Stimulated activated CD8-positive, alpha-beta memory T cell treated with anti-CD3 and anti-CD28 coated beads, Interleukin-7, amount 100 ng/mL, for 24 hours (primary cell): Measurements from ENCODE around the gene JARID2.
A peak's percentile ranks its signal among the peaks of the same experiment; 100 is the strongest.
"Not testable (repeated sequence)": the region's sequence is repeated elsewhere in the genome, so short reads cannot be mapped to it uniquely, and the experiment has no call there.

ENCODE experiments used
- DNase-seq: peaks from one replicate; pipeline ENCODE4 v3.0.0-alpha.2; 2020; ENCODE audit warnings: low read depth

The JARID2 gene

GRCh38 chr6:15289456-15289855, 43.6 kb downstream of the JARID2 start:
- DNase-seq = not testable (repeated sequence)

GRCh38 chr6:15290067-15290680, 44.3 kb downstream of the JARID2 start:
- no peak for DNase-seq

GRCh38 chr6:15290962-15291704, 45.3 kb downstream of the JARID2 start:
- no peak for DNase-seq

DNA sequence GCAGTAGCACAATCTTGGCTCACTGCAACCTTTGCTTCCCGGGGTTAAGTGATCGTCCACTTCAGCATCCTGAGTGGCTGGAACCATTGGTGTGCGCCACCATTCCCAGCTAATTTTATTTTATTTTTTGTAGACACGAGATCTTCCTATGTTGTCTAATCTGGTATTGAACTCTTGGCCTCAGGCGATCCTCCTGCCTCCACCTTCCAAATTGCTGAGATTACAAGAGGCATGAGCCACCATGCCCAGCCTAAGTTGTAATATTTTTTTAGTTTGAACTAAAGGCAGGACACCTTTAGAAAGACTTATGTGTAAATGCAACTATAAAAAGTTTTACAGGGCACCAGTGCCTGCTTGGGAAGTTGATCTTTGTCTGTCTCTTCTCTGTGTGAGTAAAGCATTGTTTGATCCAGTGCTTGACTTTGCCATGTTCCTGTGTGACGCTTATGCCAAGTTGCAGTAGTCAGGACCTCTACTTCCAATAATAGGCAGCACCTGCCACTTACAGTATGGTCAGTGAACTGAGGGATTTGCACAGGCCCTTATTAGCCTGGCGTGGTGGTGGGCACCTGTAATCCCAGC, 46.9 kb downstream of the JARID2 start:
- DNase-seq = no peak

DNA sequence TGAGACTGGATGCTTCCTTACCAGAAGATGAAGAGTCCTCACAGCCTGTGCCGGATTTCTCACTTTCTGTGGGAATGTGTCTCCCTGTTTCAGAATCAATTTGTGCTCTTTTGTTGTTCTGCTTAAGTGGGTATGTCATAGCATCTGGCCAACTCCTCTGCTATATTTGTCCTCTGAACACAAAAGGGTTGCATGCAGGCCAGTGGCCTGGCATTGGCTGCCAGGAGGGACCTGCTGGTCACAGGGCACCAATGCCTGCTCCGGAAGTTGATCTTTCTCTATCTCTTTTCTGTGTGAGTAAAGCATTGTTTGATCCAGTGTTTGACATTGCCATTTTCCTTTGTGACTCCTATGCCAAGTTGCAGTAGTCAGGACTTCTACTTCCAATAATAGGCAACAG, 47.8 kb downstream of the JARID2 start:
- DNase-seq = no peak

DNA sequence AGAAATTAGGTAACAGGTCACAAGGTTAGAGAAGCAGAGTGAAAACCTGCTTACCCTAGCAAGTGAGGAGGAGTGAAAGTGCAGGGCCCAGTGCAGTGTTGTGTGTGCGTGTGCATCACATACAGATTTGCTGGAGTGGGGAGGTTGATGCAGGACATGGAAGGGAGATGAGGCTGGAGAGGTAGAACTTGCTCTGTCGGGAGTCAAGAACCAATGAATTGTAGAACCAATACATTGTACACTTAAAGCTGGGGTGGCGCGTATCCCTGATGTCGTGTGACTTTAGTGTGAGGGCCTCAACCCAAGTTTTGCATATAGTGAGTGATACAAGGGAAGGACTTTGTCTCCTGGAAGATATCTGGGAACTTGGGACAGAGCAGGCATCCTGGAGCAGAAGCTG, 48.6 kb downstream of the JARID2 start:
- no peak for DNase-seq

GRCh38 chr6:15296249-15296648, 50.4 kb downstream of the JARID2 start:
- DNase-seq = no peak

DNA sequence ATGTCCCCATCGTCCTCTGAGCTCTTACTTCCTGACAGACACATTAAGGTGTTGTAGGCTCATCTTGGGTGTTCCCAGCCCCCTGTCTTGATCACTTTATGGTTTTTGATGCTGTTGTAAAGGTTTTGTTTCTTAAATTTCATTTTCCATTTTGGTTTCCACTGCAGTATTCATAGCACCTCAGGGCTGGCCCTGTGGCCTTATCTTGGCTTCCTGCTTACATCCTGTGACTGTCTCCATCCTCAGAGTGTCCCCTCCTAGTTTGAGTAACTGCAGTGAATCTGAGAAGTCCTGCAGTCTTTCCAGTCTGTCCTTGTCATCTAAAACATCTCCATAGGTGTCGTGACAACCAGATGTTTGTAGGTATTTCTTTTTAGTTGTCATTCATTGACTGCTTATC, 50.9 kb downstream of the JARID2 start:
- no peak for DNase-seq

- DNase-seq = not testable (repeated sequence)
Observed at GRCh38 chr6:15297167-15297566, 51.3 kb downstream of the JARID2 start.

DNA sequence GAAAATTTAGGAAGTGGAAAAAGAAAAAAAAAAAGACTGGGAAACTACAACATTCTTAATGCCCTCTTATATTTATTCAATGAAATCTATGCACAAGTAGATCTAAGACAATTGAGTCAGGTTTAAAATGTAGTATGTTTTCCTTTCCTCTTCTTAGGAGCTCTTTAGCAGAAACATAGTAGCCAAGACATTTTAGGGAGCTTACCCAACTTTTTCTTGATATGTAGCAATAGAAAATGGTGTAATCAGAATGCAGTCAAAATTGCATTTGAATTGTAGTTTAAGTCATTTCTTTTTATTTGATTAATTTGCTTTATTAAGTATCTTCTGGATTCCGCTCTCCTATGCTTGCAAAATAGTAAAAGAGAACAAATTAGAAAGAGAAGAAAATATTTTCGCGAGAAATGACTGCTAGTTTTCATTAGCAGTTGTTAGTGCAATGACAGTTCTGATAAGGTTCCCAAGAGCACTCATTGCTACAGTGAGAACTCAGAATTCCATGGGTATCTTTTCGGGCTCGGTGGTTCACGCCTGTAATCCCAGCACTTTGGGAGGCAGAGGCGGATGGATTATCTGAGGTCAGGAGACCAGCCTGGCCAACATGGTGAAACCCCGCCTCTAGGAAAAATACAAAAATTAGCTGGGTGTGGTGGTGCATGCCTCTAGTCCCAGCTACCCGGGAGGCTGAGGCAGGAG, 52.2 kb downstream of the JARID2 start:
- no peak for DNase-seq

DNA sequence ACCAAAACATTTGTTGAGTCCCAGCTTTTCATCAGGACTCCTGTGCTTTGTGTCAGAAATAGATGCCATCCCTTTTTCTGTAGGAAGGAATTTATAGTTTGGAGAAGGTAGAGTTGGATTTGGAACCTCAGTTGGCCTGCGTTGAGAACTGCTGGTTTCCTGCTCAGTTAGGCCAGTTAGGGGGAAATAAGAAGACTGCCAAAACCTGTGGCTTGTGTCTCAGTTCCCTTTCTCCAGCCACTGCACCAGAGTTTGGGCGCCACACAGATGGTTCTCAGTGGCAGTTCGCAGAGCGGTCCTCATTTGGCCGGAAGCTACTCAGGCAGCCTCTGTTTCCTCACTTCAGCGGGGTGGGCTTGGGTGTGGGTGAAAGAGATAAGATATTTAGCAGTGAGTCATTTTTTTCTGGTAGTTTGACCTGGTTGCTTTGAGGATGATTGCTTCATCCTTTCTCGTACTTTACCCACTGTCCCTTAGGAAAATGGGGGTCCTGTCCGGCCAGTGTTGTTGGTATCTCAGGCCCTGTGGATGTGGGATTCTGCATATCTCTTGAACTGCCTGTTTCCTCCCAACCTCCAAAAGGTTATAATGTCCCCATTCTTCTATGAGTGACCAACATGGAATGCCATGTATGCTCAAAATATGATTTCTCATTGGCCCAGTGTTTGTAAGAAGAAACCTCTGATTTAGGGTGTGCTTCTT, 53.7 kb downstream of the JARID2 start:
- DNase-seq = peak; percentile 23

GRCh38 chr6:15301179-15302006, 55.5 kb downstream of the JARID2 start:
- no peak for DNase-seq

DNA sequence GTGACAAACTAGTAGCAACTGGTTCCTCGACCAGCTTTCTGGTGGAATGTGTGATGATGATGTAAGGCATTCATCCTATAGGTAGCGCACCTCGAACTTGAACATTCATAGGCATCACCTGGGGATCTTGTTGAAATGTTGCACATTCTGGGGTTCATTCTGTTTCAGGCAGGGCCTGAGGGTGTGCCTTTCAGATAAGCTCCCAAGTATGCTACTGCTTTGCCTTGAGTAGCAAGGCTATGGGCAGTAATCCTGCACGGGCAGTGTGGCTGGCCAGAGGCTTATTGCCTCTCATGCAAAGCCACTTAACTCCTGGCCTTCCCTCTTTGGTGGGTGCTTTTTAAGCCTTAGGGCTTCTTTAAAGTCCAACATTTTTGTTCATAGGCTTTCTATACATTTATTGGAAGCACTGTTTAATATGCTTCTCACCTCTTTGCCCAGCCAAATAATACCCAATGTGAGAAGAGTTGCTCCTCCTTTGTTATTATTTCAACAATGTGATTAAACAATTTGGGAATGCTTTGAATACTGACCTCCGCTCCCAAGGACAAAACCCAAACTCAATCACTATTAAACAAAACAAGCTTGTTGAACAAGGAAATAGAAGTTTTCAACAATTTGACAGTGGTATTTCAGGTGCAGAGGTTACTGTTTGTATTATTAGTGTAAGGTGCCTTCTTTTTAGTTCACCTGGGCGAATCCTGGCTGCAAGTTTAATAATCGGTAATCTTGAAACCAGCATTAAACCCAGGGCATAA, 57.5 kb downstream of the JARID2 start:
- no peak for DNase-seq

GRCh38 chr6:15303920-15304291, 58.0 kb downstream of the JARID2 start:
- no peak for DNase-seq

DNA sequence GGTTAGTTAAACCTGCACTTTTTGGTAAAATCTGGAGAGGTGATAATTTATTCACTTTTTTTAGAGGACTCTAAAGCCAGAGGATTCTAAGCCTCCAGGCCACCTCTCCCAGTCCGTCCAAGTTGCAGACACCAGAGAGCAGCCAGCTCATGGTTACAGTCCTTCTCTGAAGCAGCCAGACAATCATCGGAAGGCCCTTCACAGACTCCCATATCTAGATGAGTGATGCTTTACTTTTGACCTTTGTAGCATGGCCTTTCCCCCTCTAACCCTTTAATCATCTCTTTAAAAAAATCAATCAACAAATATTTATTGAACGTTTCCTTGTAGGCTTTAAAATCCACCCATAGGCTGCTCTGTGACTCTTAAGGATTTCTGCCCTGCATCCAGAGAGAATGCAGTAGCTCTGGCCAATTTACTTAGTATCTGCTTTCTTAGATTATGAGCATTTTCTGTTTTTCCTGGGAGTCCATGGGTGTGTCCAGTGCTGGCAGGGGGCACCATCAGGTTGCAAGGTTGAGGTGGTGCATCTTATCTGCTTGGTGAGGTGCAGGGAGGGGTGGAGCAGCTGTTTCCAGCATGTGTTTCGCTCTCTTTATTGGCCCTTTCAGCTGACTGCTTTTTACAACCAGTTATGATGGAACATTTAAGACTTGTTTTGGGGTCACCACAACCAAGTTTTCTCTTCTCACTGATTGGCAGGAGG, 58.6 kb downstream of the JARID2 start:
- no peak for DNase-seq

DNA sequence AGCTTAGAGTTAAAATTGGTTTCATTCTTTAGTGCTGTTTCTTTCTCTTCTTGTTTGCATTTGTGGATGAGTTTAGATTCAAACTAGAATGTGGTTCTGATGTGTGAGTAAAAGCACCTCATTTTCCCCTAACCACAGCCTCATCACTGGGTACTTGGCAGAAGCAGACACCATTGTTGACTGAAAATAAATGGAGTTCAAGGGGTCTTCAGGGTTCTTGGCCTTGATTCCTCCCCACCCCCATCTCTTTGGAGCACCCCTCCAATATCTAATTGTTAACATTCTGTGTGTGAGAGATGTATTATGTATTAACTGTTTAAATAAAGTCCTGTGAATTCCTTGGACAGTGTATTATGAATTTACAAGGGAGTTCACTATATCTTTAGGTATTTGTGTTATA, 59.6 kb downstream of the JARID2 start:
- DNase-seq = no peak

- DNase-seq = no peak
Observed at GRCh38 chr6:15305909-15306308, 60.0 kb downstream of the JARID2 start.

DNA sequence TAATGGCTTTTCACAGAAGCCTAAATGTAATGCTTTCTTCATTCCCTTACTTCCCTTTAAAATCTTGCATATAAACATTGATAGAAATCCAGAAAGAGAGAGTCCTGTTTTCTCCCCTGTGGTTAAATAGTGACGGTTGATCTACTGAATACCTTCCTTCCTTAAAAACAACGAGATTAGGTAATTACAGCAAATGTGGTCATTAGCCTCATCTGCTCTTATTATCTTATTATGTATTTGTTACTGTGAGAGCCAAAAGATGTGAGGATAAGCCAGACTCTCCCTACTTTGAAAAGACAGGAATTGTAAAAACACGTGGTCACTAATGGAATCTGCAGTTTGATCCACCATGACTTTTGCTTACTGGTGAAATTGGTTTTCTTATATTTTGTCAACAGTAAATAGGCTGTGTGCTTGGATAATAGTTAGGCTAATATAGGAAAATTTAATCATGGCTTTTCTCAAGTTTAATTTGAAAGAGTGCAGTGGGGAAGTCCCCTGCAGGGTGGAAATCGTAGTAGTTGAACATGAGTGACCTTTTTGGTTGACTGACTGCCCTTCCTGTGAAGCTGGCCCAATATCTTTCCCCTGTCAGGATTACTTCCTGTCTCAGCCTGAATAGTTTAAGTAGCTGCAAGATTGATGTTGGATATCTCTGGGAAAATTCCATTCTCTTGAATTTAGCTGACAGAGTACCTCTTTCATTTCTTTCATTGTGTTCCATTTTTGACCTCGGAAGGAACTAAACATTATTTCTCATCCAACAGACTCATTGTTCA, 62.8 kb downstream of the JARID2 start:
- no peak for DNase-seq

DNA sequence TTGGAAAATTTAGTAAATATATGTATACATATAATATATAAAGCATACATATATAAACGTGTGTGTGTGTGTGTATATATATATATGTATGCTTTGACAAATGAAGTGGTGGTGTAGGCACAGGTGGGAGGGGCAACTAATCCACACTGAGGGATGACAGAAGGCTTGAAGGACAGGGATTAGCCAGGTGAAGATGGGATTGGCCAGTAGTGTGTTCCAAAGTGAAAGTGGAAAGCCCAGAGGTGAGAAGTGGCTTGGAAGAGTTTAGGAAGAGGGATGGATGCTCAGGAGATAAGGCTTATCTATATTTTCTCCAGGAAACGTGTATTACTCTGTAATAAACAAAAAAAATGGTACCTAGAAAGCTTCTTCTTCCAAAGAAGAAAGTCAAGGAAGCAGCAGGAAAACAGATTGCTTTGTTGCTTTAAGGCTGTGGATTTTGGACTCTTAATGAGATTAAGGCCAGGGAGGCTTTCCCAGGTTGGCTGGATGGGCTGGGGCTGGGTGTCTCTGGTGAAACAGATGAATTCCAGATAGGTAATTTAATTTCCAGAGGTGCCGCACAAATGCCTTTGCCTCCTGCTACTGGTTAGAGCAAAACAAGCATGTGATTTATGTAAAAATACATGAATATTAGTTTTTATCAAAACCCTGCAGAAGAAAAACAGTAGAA, 63.9 kb downstream of the JARID2 start:
- no peak for DNase-seq
